ENCODE measurements around the gene SESTD1. TPM values are rescaled to one million over a fixed set of nuclear protein-coding genes. Genes with fewer than 3 reads are reported as not detected.

SESTD1 gene, protein sequence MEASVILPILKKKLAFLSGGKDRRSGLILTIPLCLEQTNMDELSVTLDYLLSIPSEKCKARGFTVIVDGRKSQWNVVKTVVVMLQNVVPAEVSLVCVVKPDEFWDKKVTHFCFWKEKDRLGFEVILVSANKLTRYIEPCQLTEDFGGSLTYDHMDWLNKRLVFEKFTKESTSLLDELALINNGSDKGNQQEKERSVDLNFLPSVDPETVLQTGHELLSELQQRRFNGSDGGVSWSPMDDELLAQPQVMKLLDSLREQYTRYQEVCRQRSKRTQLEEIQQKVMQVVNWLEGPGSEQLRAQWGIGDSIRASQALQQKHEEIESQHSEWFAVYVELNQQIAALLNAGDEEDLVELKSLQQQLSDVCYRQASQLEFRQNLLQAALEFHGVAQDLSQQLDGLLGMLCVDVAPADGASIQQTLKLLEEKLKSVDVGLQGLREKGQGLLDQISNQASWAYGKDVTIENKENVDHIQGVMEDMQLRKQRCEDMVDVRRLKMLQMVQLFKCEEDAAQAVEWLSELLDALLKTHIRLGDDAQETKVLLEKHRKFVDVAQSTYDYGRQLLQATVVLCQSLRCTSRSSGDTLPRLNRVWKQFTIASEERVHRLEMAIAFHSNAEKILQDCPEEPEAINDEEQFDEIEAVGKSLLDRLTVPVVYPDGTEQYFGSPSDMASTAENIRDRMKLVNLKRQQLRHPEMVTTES
- 17.6 to 26.3 TPM (median 21.5 TPM) in 5 replicates for total RNA-seq (2022; extraction: Qiagen RNA extraction; ENCODE audit: low read depth)

DNA sequence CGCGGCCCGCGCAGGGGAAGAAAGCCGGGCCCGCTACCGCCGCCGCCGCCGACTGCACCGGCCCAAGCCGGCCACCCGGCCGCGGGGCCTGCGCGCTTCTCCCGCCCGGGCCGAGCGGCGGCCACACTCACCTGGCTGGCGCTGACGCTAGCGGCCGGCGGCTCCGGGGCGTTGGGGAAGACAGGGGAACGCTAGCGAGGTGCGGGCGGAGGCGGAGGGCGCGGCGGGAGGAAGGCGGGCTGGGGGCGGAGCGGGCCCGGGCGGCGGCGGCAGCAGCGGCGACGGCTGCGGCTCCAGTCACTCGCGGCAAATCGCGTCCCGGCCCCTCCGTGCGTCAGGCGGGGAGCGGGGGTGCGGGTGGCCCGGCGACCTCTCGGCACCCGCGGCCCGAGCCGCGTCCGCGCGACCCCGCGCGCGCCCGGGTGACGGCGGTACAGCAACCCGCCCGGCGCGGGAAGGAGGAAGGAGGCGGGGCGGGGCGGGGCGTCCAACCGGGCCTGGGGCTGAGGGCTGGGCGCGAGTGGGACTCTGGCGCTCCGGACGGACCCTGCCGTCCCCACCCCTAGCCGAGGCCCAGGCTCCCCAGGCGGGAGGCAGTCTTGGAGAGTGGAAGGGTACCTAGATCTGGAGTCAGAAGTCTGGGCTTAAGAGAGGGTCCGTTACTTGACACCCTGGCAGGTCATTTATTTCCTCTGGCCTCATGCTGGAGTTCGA is at the start of gene SESTD1:
TSS of gene SESTD1 (minus strand) at position 465 of the 714 bp plus-strand sequence. CDS start 72,991 bp downstream, outside the sequence.

Other genes with a start within 250 kb of the SESTD1 start
- gene CCDC141, start 214.7 kb downstream of the SESTD1 start, total RNA-seq (2022; extraction: Qiagen RNA extraction; ENCODE audit: low read depth), result not detected in 5 replicates